Tibial artery (tissue), 4 donors: ENCODE data around the gene DOK5.

Source experiments
- DNase-seq, 2 donors: peaks; one replicate each; pipeline ENCODE4 v3.0.0-alpha.2; 2019
- H3K27ac ChIP-seq, 2 donors: fragments of 200-600 bp; sonication (generic) in 1 of 2; 1 replicate in 1 of 2; 2 replicates in 1 of 2; pipeline ENCODE4 v1.5.1; 2018 to 2019; ENCODE audit warnings: mild to moderate bottlenecking in 1 of 2
- H3K27me3 ChIP-seq, 2 donors: fragments of 200-600 bp; sonication (generic) in 1 of 2; one replicate each; pipeline versions ENCODE4 v1.5.1 to v1.6.0; 2016 to 2019
- H3K36me3 ChIP-seq, 3 donors: fragments of 200-600 bp; sonication (generic) in 2 of 3; one replicate each; pipeline ENCODE4 v1.5.1; 2016 to 2019; ENCODE audit warnings: mild to moderate bottlenecking in 2 of 3
- H3K4me1 ChIP-seq, 4 donors: fragments of 200-600 bp; sonication (generic) in 2 of 4; 1 replicate in 3 of 4; 2 replicates in 1 of 4; pipeline ENCODE4 v1.5.1; 2016 to 2019
- H3K4me3 ChIP-seq, 2 donors: fragments of 200-600 bp; sonication (generic) in 1 of 2; 1 replicate in 1 of 2; 2 replicates in 1 of 2; pipeline ENCODE4 v1.5.1; 2018 to 2019; ENCODE audit warnings: mild to moderate bottlenecking in 2 of 2
- H3K9me3 ChIP-seq, 3 donors: fragments of 200-600 bp; sonication (generic) in 1 of 3; one replicate each; pipeline ENCODE4 v1.5.1; 2016 to 2019
- CTCF ChIP-seq, 2 experiments: fragments of 200-600 bp in 1 of 2; fragments of 450-650 bp in 1 of 2; IDR thresholded peaks; one replicate each; pipeline ENCODE4 v1.5.1; 2017 to 2019; ENCODE audit warnings: antibody characterized with exemption in 2 of 2, mild to moderate bottlenecking in 1 of 2, moderate library complexity in 1 of 2
- intact Hi-C: fragments of 100-400 bp; cut with DNase I; formaldehyde crosslinking; loops from one replicate; pipeline ENCODE4 v1.15.0; 2023; ENCODE audit warnings: low total_unique reads

Gene DOK5

GRCh38 chr20:54654450-54654849 is 179.1 kb downstream of the DOK5 start:
- TF ChIP-seq CTCF (IDR thresholded peaks at IDR 0.05) = no peak
- no peaks in the 10 kb centered on the region for H3K36me3 ChIP-seq
- H3K27me3 ChIP-seq = no peaks in the 10 kb centered on the region
- intact Hi-C loops = no loop called here
- H3K4me1 ChIP-seq = no peaks in the 10 kb centered on the region
- H3K4me3 ChIP-seq = no peak overlapping the region
- no peak overlapping the region for H3K27ac ChIP-seq
- H3K9me3 ChIP-seq = no peaks in the 10 kb centered on the region
- no peak for DNase-seq

GRCh38 chr20:54657268-54657826 is 182.0 kb downstream of the DOK5 start:
- H3K27me3 ChIP-seq = no peaks in the 10 kb centered on the region
- intact Hi-C loops = no loop called here
- no peaks in the 10 kb centered on the region for H3K36me3 ChIP-seq
- no peak for DNase-seq
- TF ChIP-seq CTCF (IDR thresholded peaks at IDR 0.05) = no peak
- no peak overlapping the region for H3K4me3 ChIP-seq
- no peaks in the 10 kb centered on the region for H3K9me3 ChIP-seq
- no peaks in the 10 kb centered on the region for H3K4me1 ChIP-seq
- no peak overlapping the region for H3K27ac ChIP-seq

- no peaks in the 10 kb centered on the region for H3K27me3 ChIP-seq
- no peaks in the 10 kb centered on the region for H3K4me1 ChIP-seq
- no peaks in the 10 kb centered on the region for H3K36me3 ChIP-seq
- TF ChIP-seq CTCF (IDR thresholded peaks at IDR 0.05) = no peak
- intact Hi-C loops = no loop called here
- H3K27ac ChIP-seq = no peak overlapping the region
- DNase-seq = no peak
- no peaks in the 10 kb centered on the region for H3K9me3 ChIP-seq
- H3K4me3 ChIP-seq = no peak overlapping the region
These were observed 183.1 kb downstream of the DOK5 start for GRCh38 chr20:54658525-54658924.

- Histone ChIP-seq H3K9me3 (no peaks in the 10 kb centered on the region), H3K27ac (no peak overlapping the region), H3K36me3 (no peaks in the 10 kb centered on the region), H3K4me3 (no peak overlapping the region), H3K4me1 (no peaks in the 10 kb centered on the region), H3K27me3 (no peaks in the 10 kb centered on the region)
- DNase-seq = no peak
- no peak for TF ChIP-seq CTCF (IDR thresholded peaks at IDR 0.05)
- intact Hi-C loops = no loop called here
These were observed 185.9 kb downstream of the DOK5 start for GRCh38 chr20:54661265-54661664.

GRCh38 chr20:54661880-54662465 is 186.6 kb downstream of the DOK5 start:
- H3K9me3 ChIP-seq = no peaks in the 10 kb centered on the region
- H3K4me3 ChIP-seq = no peak overlapping the region
- no peak overlapping the region for H3K27ac ChIP-seq
- no peak for DNase-seq
- no peak for TF ChIP-seq CTCF (IDR thresholded peaks at IDR 0.05)
- intact Hi-C loops = no loop called here
- no peaks in the 10 kb centered on the region for H3K4me1 ChIP-seq
- no peaks in the 10 kb centered on the region for H3K27me3 ChIP-seq
- H3K36me3 ChIP-seq = no peaks in the 10 kb centered on the region

GRCh38 chr20:54665812-54666211 is 190.4 kb downstream of the DOK5 start:
- intact Hi-C loops = no loop called here

More at GRCh38 chr20:54665812-54666211, 190.4 kb downstream of the DOK5 start:
- Histone ChIP-seq H3K9me3 (no peaks in the 10 kb centered on the region), H3K27ac (no peak overlapping the region), H3K27me3 (no peaks in the 10 kb centered on the region), H3K4me1 (no peaks in the 10 kb centered on the region), H3K36me3 (no peaks in the 10 kb centered on the region), H3K4me3 (no peak overlapping the region)
- DNase-seq = no peak
- TF ChIP-seq CTCF (IDR thresholded peaks at IDR 0.05) = no peak
